GM18907 (cell line): ENCODE measurements around the gene PDE4C.

Experiments used
- ATAC-seq: cut with Tn5 transposase; IDR thresholded peaks from one replicate; pipeline ENCODE4 v1.9.1; 2021; ENCODE audit warnings: mild to moderate bottlenecking, moderate library complexity; ENCODE audit not compliant: unreplicated experiment

The PDE4C gene

DNA sequence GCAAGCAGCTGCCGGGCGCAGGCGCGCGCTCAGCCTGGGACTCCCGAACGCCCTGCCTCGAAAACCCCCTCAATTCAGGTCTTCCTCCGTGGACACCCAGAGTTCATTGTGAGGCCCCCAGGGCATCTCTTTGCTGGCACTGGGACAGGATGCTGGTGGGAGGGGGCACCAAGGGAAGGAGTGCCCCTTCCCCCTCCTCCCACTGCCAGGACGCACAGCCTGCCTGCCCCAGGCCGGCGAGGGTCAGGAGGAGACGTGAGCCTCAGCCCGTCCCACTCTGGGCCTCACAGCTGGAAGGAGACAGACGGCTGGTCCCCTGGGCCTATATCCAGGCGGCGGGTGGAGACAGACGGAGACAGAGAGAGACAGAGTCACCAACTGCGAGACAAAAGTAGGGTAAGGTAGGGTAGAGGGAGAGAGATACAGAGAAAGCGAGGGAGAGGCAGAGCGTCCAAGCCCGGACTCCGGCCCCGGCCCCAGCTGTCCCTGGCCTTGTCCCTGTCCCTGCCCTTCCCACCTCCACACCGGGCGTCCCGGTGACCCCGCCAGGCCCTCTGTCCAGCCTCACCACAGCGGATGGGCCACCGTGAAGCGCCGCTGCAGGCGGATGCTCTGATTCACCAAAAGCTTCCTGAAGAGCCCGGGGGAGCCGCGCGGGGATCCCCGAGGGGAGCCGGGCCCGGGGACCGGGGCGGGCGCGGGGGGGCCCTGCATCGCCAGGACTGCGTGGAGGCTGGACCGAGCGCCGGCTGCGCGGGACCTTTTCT is at the start of gene PDE4C:
Gene PDE4C (minus strand): TSS at position 737 of the 767 bp plus-strand sequence. CDS start 23 bp downstream, at position 714.
- no peak for ATAC-seq

DNA sequence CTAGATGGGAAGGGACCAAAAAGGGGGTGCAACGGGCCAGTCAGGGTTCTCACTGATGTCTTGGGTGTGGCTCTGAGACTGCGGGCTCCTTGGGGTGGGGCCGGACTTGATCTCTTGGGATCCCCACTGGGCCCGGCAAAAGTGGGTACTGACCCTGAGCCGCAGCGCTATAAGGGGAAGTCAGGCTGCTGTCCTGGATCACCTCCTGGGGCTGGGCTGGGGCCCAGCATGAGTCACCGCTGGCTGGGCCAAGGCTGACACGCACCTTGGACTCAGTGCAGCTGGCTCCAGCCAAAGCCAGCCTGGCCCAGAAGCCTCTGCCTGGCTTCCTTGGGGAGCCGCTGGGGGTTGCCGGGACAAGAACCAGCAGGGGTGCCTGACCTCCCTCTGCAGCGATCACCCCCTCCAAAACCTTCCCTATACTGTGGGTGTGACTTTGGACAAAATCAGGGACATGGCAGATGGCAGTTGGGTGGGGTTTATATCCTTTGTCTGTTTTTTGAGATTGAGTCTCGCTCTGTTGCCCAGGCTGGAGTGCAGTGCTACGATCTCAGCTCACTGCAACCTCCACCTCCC is 48.6 kb upstream of the PDE4C start:
- ATAC-seq = no peak

DNA sequence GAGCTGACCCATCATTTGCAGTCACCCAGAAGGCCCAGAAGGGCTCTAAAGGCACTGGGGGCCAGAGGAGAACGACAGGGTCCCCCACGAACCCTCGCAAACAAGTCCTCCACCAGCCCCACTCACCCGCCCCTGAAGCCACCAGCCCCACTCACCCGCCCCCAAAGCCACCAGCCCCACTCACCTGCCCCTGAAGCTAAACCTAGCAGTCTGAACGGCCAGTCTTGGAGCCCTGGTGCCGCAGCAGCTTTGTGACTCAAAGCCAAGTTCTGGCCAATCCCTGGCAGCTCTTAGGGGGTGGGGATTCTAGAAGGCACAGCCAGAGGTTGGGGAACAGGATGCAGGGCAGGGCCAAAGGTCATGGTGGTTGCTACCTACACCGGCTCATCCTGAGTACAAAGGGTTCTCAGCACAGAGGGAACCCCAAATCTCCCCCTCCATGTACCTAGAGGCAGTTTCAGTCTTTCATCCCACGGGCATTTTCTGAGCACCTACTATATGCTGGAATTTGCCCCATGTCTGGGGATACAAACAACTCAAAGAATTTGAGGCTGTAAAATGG is 48.1 kb upstream of the PDE4C start, which contains the start of gene IQCN:
Gene IQCN (minus strand): TSS at position 234 of the 562 bp plus-strand sequence. CDS start 4,974 bp downstream, outside the sequence.
- ATAC-seq = no peak

DNA sequence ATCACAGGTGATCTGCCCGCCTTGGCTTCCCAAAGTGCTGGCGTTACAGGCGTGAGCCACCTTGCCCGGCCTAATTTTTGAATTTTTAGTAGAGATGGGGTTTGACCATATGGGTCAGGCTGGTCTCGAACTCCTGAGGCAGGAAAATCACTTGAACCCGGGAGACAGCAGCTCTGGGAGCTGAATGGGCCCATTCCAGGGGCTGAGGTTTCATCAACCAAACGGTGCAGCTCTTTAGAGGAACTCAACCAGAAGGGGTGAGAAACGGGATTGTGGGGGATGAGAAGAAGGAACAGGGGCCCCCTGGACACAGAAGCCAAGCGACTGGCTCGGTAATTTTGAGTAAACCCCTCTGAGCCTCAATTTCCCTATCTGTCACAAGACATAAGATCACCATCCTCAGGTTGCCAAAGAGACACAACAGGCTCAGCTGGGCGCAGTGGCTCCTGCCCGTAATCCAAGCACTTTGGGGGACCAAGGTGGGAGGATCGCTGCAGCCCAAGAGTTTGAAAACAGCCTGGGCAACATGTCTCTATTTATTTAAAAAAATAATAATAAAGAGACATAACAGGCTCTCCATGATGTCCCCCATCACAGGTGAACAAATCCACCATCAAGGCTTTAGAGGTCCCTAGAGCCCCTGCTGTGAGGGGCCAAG is 47.5 kb upstream of the PDE4C start:
- ATAC-seq = no peak

DNA sequence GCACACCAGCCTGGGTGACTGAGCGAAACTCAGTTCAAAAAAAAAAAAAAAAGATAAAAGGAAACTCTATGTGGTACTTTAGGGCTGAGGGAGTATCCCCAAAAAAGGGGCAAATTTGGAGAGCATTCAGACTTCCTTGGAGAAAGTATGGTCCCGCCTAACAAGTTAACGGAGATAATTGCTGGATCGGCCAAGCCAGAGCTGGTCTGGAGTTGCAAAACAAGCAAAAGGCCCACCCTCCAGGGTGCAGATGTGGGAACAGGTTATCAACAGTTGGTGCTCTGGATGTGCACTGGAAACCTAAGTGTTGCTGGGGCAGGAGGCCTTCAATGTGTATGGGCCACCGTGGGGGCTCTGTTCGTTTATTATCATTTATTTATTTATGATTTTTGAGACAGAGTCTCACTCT is 45.2 kb upstream of the PDE4C start:
- no peak for ATAC-seq

DNA sequence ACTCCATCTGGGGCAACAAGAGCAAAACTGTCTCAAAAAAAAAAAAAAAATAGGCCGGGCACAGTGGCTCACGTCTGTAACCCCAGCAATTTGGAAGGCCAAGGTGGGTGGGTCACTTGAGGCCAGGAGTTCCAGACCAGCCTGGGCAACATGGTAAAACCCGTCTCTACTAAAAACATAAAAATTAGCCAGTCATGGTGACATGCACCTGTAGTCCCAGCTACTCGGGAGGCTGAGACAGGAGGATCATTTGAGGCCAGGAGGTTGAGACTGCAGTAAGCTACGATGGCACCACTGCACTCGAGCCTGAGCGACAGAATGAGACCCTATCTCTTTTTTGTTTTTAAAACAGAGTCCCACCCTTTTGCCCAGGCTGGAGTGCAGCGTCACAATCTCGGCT is 44.1 kb upstream of the PDE4C start:
- ATAC-seq = no peak

DNA sequence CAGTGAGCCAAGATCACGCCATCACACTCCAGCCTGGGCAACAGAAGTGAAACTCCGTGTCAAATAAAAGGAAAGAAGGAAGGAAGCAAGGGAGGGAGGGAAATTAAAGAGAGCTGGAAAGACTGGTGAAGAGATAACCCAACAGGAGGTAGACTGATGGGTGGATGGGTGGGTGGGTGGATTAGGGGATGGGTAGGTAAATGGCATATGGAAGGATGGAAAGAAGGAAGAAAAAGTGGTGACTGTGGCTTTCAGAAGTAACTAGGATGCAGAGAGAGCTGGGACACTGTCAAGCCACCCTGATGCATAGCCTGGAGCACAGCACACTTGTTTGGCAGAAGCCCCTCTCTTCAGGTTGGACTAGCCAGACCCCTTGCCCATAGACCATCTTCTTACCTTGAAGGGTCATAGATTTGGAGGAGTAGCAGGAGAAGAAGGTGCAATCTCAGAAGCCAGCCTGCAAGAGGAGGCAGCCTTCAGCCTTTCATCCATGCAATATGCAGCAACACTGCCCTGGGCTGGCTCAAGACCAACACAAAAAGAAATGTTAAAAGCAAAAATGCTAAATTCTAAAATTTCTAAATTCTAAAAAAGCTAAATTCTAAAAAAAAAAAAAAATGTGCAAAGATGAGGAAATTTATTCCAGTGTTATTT is 43.0 kb upstream of the PDE4C start:
- no peak for ATAC-seq

DNA sequence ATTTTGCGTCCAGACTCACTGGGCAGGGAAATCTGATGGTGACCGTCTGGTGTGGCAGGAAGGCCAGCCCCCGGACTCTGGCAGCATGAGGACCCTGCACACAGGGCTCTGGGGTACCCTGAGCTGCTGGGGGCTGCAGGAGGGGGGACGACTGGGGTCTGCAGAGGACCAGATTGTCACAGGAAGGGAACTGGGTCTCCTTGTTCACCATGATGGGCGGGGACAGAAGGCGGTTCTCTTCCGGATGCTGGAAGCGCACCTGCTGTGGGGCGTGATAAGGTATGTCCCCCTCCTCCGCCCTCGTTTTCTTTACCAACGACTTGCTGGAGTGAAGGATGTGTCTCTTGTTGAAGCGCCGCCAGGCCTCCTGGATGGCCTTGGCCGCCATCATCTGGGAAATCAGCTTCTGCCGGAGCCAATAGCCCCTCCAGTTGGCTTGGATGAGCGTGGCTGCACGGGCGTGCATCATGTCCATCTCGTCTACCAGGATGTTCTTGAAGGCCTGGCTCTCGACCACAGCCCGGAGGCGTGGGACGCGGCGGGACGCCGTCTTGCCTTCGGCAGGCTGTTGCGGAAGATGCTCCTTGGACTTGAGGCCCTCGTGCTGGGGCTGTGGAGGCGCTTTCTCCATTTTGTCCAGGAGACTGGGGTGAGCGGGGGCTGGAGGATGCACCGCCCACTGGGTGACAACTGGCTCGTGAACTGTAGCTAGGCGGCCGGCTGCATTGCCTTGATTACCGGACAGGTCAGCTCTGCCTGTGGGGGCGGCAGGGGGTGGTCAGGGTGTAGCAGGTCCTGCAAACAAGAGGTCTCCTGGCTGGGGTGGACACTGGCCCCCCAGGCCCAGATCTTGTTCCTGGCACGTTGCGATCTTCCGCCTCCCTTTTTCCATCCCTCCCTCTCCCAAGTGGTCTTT is 40.8 kb upstream of the PDE4C start:
- ATAC-seq = no peak

DNA sequence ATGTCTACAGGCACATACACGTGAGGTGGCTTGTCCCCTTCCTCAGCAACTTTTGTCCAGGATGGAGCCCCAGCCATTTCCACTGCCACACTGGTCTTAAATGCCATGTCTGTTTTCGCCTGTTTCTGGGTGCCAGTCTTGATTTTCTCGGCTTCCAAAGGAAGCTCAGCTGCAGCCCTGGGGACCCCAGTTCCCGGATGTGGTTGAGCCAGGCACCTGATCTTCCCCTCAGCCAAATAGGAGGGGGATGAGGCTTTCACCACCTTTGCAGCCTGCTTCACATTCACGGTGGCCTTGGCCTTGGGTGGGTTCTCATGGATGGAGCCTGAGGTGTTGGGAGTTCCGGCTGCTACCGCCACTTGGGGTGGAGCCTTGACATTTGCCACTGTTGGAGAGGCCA is 39.3 kb upstream of the PDE4C start:
- ATAC-seq = no peak

DNA sequence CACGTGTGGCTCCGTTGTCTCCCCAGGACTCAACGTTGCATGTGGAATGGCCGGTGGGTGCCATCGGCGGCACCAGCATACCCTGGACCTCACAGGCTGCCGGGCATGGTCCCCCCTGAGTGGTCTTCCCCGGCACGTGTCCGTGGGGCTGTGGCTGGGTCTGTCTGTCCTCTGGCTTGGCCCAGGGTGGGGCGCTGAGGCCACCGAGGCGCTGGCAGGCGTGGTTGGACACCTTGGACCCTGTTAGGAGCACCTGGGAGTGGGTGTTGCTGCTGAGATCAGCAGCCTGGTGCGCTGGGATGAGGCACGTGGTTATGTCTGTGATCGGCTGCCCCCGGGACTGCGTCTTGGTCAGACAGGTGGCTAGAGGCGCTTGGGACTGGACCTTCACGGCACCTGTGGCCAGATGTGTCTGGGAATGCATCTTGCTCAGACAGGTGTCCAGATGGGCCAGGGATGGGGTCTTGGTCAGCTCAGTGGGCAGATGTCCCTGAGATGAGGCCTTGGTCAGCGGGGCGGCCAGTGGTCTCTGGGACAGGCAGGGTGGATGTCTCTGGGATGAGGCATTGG is 38.8 kb upstream of the PDE4C start:
- no peak for ATAC-seq

DNA sequence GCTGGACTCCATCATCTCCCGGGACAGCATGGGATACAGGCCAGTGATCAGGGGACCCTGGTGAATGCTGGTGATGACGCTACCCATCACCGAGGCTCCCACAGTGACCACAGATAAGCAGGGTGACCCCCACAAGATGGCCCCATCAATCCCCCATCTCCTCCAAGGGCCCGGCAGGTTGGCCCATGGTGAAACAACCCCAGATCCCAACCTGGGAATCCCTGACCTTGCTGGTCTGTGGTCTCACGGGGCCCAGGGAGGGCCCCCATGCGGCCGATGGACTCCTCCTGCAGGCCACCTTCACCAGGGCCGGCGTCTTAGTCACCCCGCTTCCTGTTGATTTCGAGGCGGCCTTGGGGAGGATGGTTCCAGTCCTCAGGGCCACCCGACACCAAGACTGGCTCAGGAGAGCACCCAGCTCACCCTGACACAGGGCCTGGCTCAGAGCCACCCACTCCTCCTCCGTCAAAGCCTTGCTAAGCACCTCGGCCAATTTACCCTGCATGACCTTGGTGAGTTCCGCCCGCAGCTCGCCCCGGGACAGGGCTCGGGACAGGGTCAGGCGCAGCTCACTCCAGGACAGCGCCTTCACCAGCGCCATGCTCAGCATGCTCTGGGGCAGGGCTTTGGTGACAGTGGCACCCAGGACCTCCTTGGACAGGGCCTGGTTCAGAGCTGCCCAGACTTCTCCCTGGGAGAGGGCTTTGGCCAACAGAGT is 38.1 kb upstream of the PDE4C start:
- ATAC-seq = no peak

DNA sequence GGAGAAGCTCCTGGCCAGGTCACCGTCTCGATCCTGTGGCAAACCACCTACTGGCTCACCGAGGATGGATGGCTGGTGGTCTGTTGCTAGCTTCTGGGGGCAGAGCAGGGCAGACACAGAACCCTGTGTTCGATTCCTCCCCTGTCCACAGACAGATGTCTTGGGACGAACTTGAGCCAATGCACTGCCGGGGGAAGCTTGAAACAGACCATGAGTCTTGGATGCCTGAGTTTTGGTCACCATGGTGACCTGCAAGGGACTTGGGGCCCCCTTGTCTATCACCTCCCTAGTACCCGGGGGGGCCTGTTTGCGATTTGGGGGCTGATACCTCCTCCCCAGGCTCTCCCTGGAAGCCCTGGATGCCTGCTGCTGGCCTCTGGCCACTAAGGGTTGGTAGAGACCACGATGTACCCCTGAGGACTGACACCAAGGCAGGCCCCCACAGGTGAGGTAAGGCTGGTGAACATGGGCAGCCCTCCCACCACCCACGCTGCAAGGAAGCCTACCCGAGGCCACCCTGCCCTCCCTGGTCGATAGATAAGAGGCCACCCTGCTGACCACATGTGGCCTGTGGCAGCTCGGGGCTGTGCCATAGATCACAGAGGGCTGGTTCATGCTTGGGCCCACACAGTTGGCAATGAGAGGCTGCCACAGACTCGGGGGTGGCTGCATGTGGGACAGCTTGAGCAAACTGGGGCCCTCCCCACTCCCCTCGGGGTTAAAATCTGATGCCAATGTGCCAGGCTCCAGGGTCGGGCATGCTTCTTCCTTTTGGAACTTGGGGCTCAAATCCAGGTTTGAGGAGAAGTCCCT is 37.3 kb upstream of the PDE4C start:
- ATAC-seq = no peak

DNA sequence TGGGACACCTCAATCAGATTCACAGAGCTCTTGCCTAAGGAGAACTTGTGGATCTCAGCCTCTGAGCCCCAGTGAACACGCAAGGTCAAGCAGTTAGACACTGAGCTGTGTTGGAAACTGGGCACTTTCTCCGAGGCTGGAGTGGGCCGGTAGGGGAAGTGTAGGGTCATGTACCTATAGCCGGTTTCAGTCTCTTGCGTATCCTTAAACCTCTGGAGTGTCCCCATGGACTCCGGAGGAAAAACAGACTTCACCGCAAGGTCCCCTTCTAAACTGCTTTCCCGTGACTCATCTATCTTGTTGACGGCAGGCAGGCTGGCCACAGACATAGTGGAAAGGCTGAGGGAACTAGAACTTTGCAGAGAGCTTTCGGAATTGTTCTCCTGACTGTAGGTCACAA is 36.7 kb upstream of the PDE4C start:
- no peak for ATAC-seq

DNA sequence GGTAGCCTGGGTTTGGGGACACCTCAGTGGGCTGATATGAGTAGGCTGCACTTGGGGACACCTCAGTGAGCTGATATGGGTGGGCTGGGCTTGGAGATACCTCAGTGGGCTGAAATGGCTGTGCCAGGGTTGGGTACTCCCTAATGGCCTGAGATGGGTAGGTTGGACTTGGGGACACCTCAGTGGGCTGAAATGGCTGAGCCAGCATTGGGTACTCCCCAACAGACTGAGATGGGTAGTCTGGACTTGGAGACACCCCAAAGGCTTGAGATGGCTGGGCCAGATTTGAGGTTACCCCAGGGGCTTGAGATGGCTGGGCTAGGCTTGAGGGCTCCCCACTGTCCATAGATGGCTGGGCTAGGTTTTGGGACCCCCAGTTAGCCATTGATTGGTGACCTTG is 35.9 kb upstream of the PDE4C start:
- ATAC-seq = no peak

DNA sequence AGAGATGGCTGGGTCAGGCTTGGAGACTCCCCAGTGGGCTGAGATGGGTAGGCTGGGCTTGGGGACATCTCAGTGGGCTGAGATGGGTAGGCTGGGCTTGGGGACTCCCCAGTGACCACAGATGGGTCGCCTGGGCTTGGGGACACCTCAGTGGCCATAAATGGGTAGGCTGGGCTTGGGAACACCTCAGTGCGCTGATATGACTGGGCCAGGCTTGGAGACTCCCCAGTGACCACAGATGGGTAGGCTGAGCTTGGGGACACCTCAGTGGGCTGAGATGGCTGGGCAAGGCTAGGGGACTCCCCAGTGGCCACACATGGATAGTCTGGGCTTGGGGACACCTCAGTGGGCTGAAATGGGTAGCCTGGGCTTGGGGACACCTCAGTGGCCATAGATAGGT is 35.2 kb upstream of the PDE4C start:
- ATAC-seq = no peak

DNA sequence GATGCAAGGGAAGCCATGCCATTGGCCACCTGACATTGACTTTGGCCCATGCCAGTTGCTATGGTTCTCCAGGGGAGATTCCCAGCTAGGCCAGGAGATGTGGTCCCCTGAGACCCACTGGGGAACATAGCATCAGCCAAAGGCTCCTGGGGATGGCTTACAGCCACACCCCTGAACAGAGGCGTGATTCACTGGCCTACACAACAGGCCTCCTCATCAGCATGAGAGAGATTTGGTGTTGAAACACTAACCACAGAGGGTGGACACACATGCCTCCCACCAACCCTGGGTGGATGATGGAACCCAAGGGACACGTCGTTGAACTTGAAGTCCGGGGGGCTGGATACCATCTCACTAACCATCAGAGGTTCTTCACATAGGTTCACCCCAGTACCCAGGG is 33.7 kb upstream of the PDE4C start:
- no peak for ATAC-seq

DNA sequence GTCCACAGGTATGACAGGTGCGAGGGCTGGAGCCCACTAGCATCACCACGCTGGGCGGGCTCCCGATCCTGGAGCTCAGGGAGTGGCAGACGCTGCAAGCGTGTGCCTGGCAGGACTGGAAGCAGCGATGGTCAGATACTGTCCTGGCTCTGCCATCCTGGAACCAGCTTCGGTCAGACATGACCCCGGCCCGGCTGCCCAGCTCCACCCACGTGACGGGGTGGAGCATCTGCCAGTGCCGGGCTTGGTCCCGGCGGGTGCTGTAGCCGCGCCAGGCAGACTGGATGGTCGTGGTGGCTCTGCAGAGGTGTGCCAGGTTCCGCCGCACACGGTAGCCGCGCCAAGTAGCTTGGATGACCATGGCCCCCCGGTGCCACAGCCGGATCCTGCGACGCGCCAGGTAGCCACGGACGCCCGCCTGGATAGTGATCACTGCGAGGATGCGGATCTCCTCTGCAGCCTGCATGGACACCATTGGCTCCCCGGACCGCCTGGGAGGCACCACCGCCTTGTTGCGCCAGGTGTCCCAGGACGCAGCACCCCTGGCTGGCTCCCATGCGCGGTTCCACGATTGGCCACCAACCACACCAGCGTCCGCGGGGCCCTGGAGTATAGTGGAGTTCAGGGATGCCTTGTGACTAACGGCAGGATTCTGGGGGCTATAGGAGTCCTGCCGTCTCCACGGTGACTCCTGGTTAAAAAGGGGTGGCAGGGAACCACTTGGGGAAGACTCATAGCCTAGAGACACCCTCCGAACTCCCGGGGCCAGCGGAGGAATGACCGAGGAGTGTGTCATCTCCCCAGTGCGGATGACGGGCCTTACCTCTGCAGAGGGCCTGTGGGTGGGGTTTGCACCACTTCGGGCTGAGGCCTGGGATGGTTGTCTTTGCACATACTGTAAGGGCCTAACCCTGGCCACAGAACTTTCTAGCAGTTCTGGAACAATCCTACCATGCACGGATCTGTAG is 31.5 kb upstream of the PDE4C start:
- no peak for ATAC-seq
